Measurements from ENCODE around the gene NDUFS6. TPM values are rescaled to one million over a fixed set of nuclear protein-coding genes. Genes with fewer than 3 reads are reported as not detected.

NDUFS6 gene
- total and polyA plus RNA-seq, 2 donors (not counting 1 experiment from before 2014, with no cell fraction given) = 21.8 to 68.5 TPM

- no peaks in the 10 kb centered on the region for H4K20me1 ChIP-seq (ENCODE audit: control insufficient read depth, extremely low read depth, insufficient read depth, low read length)
- H3K79me2 ChIP-seq (ENCODE audit: control insufficient read depth, insufficient read depth, low read length) = no peaks in the 10 kb centered on the region
- H2AFZ ChIP-seq (ENCODE audit: low read length) = no peak overlapping the region
- H3K4me2 ChIP-seq (ENCODE audit: extremely low read depth, insufficient read depth, low read length) = no peak overlapping the region
- H3K4me3 ChIP-seq (replicated peaks in 1 of 4; ENCODE audit: control extremely low read depth in 1 of 4, insufficient read depth in 1 of 4, low read depth in 3 of 4, low read length in 4 of 4) = no peak overlapping the region
- no peak overlapping the region for H3K27ac ChIP-seq (ENCODE audit: insufficient read depth, low read length)
- peaks cover 7% of the 10 kb centered on the region for H3K27me3 ChIP-seq (ENCODE audit: control insufficient read depth, insufficient read depth, low read length)
- DNase-seq (ENCODE audit: low read depth in 2 of 2) = no peak
- no peaks in the 10 kb centered on the region for H3K9me3 ChIP-seq (ENCODE audit: control insufficient read depth, insufficient read depth, low read depth, low read length)
- TF ChIP-seq CTCF (conservative IDR thresholded peaks at IDR 0.05 in 1 of 2, IDR thresholded peaks at IDR 0.05 in 1 of 2; ENCODE audit: low read depth in 1 of 2, low read length in 2 of 2) = no peak
- no peak for TF ChIP-seq EZH2 (IDR thresholded peaks at IDR 0.05; ENCODE audit: low read length, missing control alignments)
- no peaks in the 10 kb centered on the region for H3K36me3 ChIP-seq (ENCODE audit: control insufficient read depth, insufficient read depth, low read length)
- no peak overlapping the region for H3K9ac ChIP-seq (ENCODE audit: insufficient read depth, low read length)
- no peaks in the 10 kb centered on the region for H3K4me1 ChIP-seq (ENCODE audit: control insufficient read depth, extremely low read depth, insufficient read depth, low read length)
Measured at GRCh38 chr5:1832511-1833250, 31.5 kb downstream of the NDUFS6 start.

DNA sequence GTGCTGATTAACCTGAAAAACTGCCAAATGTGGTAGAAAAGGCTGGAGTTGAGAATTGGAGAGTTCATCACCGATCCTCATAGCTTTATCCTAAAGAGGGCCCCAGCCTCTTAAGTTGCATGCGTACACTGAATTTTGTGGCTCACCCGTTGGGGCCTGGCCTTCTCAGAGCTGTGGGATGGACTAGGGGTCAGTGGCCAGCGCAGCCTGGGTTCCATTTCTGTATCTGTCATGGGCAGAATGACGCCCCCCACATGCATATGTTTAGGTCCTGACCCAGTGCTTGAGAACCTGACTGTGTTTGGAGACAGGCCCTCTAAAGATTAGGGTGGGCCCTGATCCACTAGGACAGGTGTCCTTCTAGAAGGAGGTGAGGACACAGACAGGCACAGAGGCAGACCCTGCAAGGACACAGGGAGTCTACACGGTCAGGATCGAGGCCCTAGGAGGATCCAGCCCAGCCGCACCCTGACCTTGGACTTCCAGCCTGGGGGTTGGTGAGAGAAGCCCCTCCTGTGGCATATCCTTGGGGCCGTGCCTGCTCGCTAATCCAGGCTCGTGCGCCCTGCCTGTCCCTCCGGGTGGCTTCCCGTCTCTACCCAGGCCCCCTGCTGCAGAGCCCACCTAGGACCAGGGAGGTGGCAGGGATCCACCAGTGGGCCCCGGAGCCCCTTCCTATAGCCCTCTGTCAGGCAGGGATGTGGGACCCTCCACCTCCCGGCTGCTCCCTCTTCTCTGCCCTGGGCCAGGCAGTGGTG is 32.2 kb downstream of the NDUFS6 start:
- no peaks in the 10 kb centered on the region for H3K4me1 ChIP-seq (ENCODE audit: control insufficient read depth, extremely low read depth, insufficient read depth, low read length)
- H3K27me3 ChIP-seq (ENCODE audit: control insufficient read depth, insufficient read depth, low read length) = peaks cover 7% of the 10 kb centered on the region
- no peak for TF ChIP-seq EZH2 (IDR thresholded peaks at IDR 0.05; ENCODE audit: low read length, missing control alignments)
- no peak for TF ChIP-seq CTCF (conservative IDR thresholded peaks at IDR 0.05 in 1 of 2, IDR thresholded peaks at IDR 0.05 in 1 of 2; ENCODE audit: low read depth in 1 of 2, low read length in 2 of 2)
- H3K4me3 ChIP-seq (replicated peaks in 1 of 4; ENCODE audit: control extremely low read depth in 1 of 4, insufficient read depth in 1 of 4, low read depth in 3 of 4, low read length in 4 of 4) = no peak overlapping the region
- no peaks in the 10 kb centered on the region for H3K36me3 ChIP-seq (ENCODE audit: control insufficient read depth, insufficient read depth, low read length)
- H3K27ac ChIP-seq (ENCODE audit: insufficient read depth, low read length) = no peak overlapping the region
- no peak overlapping the region for H2AFZ ChIP-seq (ENCODE audit: low read length)
- H4K20me1 ChIP-seq (ENCODE audit: control insufficient read depth, extremely low read depth, insufficient read depth, low read length) = no peaks in the 10 kb centered on the region
- H3K9me3 ChIP-seq (ENCODE audit: control insufficient read depth, insufficient read depth, low read depth, low read length) = no peaks in the 10 kb centered on the region
- no peaks in the 10 kb centered on the region for H3K79me2 ChIP-seq (ENCODE audit: control insufficient read depth, insufficient read depth, low read length)
- no peak for DNase-seq (ENCODE audit: low read depth in 2 of 2)
- no peak overlapping the region for H3K9ac ChIP-seq (ENCODE audit: insufficient read depth, low read length)
- no peak overlapping the region for H3K4me2 ChIP-seq (ENCODE audit: extremely low read depth, insufficient read depth, low read length)

GRCh38 chr5:1834022-1834551 is 32.9 kb downstream of the NDUFS6 start:
- no peaks in the 10 kb centered on the region for H3K36me3 ChIP-seq (ENCODE audit: control insufficient read depth, insufficient read depth, low read length)
- no peaks in the 10 kb centered on the region for H4K20me1 ChIP-seq (ENCODE audit: control insufficient read depth, extremely low read depth, insufficient read depth, low read length)
- no peak for DNase-seq (ENCODE audit: low read depth in 2 of 2)
- TF ChIP-seq CTCF (conservative IDR thresholded peaks at IDR 0.05 in 1 of 2, IDR thresholded peaks at IDR 0.05 in 1 of 2; ENCODE audit: low read depth in 1 of 2, low read length in 2 of 2) (no peak), EZH2 (IDR thresholded peaks at IDR 0.05; ENCODE audit: low read length, missing control alignments) (no peak)
- no peaks in the 10 kb centered on the region for H3K4me1 ChIP-seq (ENCODE audit: control insufficient read depth, extremely low read depth, insufficient read depth, low read length)
- H3K9ac ChIP-seq (ENCODE audit: insufficient read depth, low read length) = no peak overlapping the region
- H3K9me3 ChIP-seq (ENCODE audit: control insufficient read depth, insufficient read depth, low read depth, low read length) = no peaks in the 10 kb centered on the region
- H3K4me3 ChIP-seq (replicated peaks in 1 of 4; ENCODE audit: control extremely low read depth in 1 of 4, insufficient read depth in 1 of 4, low read depth in 3 of 4, low read length in 4 of 4) = no peak overlapping the region
- no peak overlapping the region for H3K4me2 ChIP-seq (ENCODE audit: extremely low read depth, insufficient read depth, low read length)
- no peak overlapping the region for H3K27ac ChIP-seq (ENCODE audit: insufficient read depth, low read length)
- peaks cover 7% of the 10 kb centered on the region for H3K27me3 ChIP-seq (ENCODE audit: control insufficient read depth, insufficient read depth, low read length)
- no peaks in the 10 kb centered on the region for H3K79me2 ChIP-seq (ENCODE audit: control insufficient read depth, insufficient read depth, low read length)
- no peak overlapping the region for H2AFZ ChIP-seq (ENCODE audit: low read length)

Data from fibroblast of lung (primary cell).